Fibroblast of mammary gland (primary cell): ENCODE data around the gene PTPRK.

Experiments used
- DNase-seq: peaks from one replicate; pipeline ENCODE4 v3.0.0-alpha.2; 2010; ENCODE audit warnings: low read depth
- H3K4me3 ChIP-seq: 2 replicates; pipeline ENCODE4 v1.5.1; 2011; ENCODE audit warnings: low read depth, mild to moderate bottlenecking, low read length, moderate library complexity; ENCODE audit not compliant: control insufficient read depth
- TF ChIP-seq, protein P1 (sequence below): conservative IDR thresholded peaks from 2 replicates; pipeline ENCODE4 v1.5.1; 2011; ENCODE audit warnings: low read depth, low read length, inconsistent platforms; ENCODE audit not compliant: control insufficient read depth, insufficient read depth

PTPRK gene

GRCh38 chr6:128483472-128484135, 36.8 kb downstream of the PTPRK start:
- no peak overlapping the region for H3K4me3 ChIP-seq
- DNase-seq, result no peak
- TF ChIP-seq, protein P1, sequence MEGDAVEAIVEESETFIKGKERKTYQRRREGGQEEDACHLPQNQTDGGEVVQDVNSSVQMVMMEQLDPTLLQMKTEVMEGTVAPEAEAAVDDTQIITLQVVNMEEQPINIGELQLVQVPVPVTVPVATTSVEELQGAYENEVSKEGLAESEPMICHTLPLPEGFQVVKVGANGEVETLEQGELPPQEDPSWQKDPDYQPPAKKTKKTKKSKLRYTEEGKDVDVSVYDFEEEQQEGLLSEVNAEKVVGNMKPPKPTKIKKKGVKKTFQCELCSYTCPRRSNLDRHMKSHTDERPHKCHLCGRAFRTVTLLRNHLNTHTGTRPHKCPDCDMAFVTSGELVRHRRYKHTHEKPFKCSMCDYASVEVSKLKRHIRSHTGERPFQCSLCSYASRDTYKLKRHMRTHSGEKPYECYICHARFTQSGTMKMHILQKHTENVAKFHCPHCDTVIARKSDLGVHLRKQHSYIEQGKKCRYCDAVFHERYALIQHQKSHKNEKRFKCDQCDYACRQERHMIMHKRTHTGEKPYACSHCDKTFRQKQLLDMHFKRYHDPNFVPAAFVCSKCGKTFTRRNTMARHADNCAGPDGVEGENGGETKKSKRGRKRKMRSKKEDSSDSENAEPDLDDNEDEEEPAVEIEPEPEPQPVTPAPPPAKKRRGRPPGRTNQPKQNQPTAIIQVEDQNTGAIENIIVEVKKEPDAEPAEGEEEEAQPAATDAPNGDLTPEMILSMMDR, result no peak

DNA sequence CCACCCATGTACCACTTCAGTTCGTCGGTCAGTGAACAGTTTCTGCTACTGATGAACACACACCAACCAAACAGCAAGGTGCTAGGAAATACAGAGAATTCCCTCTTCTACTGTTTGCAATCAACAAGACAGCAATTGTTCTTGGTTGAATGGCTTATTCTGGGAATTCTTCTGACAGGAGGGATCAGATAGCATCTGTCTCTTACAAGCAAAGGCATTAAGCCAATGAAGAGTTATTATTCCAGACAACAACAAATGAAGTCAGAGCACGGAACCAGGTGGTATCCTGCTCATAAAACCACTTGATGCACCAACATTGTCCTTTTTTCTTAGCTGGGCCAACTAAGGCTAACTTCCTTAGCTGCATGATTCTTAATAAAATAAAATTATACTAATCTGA, 37.8 kb downstream of the PTPRK start:
- no peak for DNase-seq
- H3K4me3 ChIP-seq, result no peak overlapping the region

GRCh38 chr6:128479991-128480390, 40.4 kb downstream of the PTPRK start:
- TF ChIP-seq, protein P1, result no peak
- DNase-seq, result no peak
- no peak overlapping the region for H3K4me3 ChIP-seq

More for the DNA sequence above, 37.8 kb downstream of the PTPRK start:
- TF ChIP-seq, protein P1, result no peak

GRCh38 chr6:128479048-128479666, 41.2 kb downstream of the PTPRK start:
- DNase-seq, result no peak
- H3K4me3 ChIP-seq, result no peak overlapping the region
- TF ChIP-seq, protein P1, result no peak

DNA sequence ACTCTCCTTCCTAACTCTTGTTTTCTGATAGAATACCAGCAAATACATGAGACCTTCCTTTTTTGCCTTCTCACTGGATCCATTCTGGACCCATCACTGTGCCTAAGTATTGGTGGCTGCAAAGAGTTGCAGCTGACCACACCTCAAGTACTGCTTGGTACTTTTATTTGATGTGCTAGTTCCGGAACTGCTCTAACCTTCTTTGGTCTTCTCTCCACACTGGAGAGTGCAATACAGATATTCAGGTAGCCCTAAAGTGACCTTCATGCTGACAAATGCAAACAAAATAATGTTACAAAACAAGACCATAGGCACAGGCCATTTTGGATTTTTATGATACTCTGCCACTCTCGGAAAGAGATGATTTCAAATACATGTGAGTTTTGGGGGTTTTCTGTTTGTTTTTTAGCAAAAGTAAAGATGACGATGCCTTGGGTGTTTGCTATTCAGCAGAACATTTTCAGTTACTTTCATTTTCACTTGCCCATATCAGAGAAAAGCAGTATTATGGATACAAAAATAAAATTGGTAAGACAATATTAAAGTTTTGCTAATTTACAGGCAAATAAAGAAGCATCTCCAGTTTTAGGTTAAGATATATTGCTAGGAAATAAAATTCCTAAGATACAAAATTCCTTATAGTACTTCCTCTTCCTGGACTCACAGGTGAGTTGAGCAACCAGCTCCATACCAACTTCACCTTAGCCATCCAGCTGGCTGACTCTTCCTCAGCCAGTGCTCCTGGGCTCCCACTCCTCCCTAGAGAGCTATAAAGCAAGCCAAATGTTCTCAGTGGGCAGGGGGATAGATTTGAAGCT, 42.0 kb downstream of the PTPRK start:
- TF ChIP-seq, protein P1, result no peak
- H3K4me3 ChIP-seq, result no peak overlapping the region
- DNase-seq, result no peak

- DNase-seq, result no peak
- no peak overlapping the region for H3K4me3 ChIP-seq
- TF ChIP-seq, protein P1, result no peak
Measured at GRCh38 chr6:128474933-128475332, 45.5 kb downstream of the PTPRK start.
